C4-2B (cell line): ENCODE results near the gene HGS.
A peak's percentile ranks its signal among the peaks of the same experiment; 100 is the strongest.
"Not testable (repeated sequence)": the region's sequence is repeated elsewhere in the genome, so short reads cannot be mapped to it uniquely, and the experiment has no call there.

Source experiments
- ZFX ChIP-seq: fragments of 450-650 bp; IDR thresholded peaks from 2 replicates; pipeline ENCODE4 v1.6.1; 2017
- TF ChIP-seq, protein P1 (sequence below): fragments of 450-650 bp; conservative IDR thresholded peaks from 2 replicates; pipeline ENCODE4 v1.5.1; 2017; ENCODE audit warnings: mild to moderate bottlenecking

DNA sequence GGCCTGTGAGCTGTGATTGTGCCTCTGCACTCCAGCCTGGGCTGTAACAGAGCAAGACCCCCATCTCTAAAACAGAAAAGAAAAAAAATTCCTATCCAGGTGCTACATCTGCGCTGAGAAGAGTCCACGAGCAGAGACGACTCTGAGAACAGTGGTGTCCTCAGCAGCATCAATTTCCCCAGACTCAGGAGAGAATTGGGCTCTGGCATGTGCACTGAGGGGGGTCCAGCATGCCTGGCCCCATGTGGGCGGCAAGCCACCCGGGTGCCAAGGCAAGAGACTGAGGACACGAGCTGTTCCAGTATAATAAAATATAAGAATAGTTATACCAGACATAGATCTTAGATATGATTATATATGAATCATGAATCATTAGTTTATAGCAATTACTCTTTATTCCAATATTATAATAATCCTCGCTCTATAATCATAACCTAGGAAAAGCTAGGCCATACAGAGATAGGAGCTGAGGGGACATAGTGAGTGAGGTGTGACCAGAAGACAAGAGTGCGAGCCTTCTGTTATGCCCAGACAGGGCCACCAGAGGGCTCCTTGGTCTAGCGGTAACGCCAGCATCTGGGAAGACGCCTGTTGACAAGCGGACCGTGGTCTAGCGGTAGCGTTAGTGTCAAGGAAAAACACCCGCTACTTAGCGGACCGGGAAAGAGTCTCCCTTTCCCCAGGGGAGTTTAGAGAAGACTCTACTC lies 8.1 kb upstream of the HGS start:
- TF ChIP-seq, protein P1, sequence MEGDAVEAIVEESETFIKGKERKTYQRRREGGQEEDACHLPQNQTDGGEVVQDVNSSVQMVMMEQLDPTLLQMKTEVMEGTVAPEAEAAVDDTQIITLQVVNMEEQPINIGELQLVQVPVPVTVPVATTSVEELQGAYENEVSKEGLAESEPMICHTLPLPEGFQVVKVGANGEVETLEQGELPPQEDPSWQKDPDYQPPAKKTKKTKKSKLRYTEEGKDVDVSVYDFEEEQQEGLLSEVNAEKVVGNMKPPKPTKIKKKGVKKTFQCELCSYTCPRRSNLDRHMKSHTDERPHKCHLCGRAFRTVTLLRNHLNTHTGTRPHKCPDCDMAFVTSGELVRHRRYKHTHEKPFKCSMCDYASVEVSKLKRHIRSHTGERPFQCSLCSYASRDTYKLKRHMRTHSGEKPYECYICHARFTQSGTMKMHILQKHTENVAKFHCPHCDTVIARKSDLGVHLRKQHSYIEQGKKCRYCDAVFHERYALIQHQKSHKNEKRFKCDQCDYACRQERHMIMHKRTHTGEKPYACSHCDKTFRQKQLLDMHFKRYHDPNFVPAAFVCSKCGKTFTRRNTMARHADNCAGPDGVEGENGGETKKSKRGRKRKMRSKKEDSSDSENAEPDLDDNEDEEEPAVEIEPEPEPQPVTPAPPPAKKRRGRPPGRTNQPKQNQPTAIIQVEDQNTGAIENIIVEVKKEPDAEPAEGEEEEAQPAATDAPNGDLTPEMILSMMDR = peak; percentile 88
- TF ChIP-seq ZFX = not testable (repeated sequence)
